ENCODE results near the gene CDK5RAP1.

Gene CDK5RAP1

GRCh38 chr20:33317424-33318095 lies 83.8 kb downstream of the CDK5RAP1 start:
- FAIRE-seq = no peak
- TF ChIP-seq CTCF (IDR thresholded peaks at IDR 0.05; ENCODE audit: insufficient read depth, missing control alignments) = no peak
- DNase-seq (ENCODE audit: insufficient read length, low spot score) = no peak

GRCh38 chr20:33316958-33317357 lies 84.4 kb downstream of the CDK5RAP1 start:
- no peak for TF ChIP-seq CTCF (IDR thresholded peaks at IDR 0.05; ENCODE audit: insufficient read depth, missing control alignments)
- FAIRE-seq = no peak
- DNase-seq (ENCODE audit: insufficient read length, low spot score) = no peak

- no peak for FAIRE-seq
- DNase-seq (ENCODE audit: insufficient read length, low spot score) = no peak
- TF ChIP-seq CTCF (IDR thresholded peaks at IDR 0.05; ENCODE audit: insufficient read depth, missing control alignments) = no peak
These were observed 85.0 kb downstream of the CDK5RAP1 start for GRCh38 chr20:33316343-33316742.

GRCh38 chr20:33313686-33314314 lies 87.5 kb downstream of the CDK5RAP1 start:
- TF ChIP-seq CTCF (IDR thresholded peaks at IDR 0.05; ENCODE audit: insufficient read depth, missing control alignments) = no peak
- DNase-seq (ENCODE audit: insufficient read length, low spot score) = no peak
- FAIRE-seq = no peak

GRCh38 chr20:33312583-33312982 lies 88.7 kb downstream of the CDK5RAP1 start:
- TF ChIP-seq CTCF (IDR thresholded peaks at IDR 0.05; ENCODE audit: insufficient read depth, missing control alignments) = no peak
- no peak for DNase-seq (ENCODE audit: insufficient read length, low spot score)
- FAIRE-seq = no peak

- FAIRE-seq (no peak), DNase-seq (ENCODE audit: insufficient read length, low spot score) (no peak)
- no peak for TF ChIP-seq CTCF (IDR thresholded peaks at IDR 0.05; ENCODE audit: insufficient read depth, missing control alignments)
These were observed 89.3 kb downstream of the CDK5RAP1 start for GRCh38 chr20:33311996-33312395.

- FAIRE-seq (no peak), DNase-seq (ENCODE audit: insufficient read length, low spot score) (no peak)
- TF ChIP-seq CTCF (IDR thresholded peaks at IDR 0.05; ENCODE audit: insufficient read depth, missing control alignments) = no peak
These were observed 90.3 kb downstream of the CDK5RAP1 start for GRCh38 chr20:33311011-33311410.

Measured in D721Med (cell line).